A673 (cell line): ENCODE results near the gene MAGI1. TPM values are rescaled to one million over a fixed set of nuclear protein-coding genes. Genes with fewer than 3 reads are reported as not detected.

Experiments
- BruUV-seq: library from RNA; stranded (reverse); fragments of 400-500 nt; replicated peaks from 2 replicates; lab custom pipeline; 2021; lab: Mats Ljungman, UMichigan
- CTCF ChIA-PET: fragments of 300-600 bp; sonication (Branson Sonifier 250); formaldehyde crosslinking; loops from one replicate; lab custom pipeline; 2022; ENCODE audit warnings: antibody characterized with exemption; lab: Charles Lee
- POLR2A ChIA-PET: fragments of 300-600 bp; sonication (Branson Sonifier 250); formaldehyde crosslinking; loops from one replicate; lab custom pipeline; 2022; ENCODE audit warnings: antibody characterized with exemption; ENCODE audit not compliant: low non-redundant PET; lab: Charles Lee
- DNase-seq: peaks from one replicate; pipeline ENCODE4 v3.0.0-alpha.2; 2015; ENCODE audit warnings: low spot score
- H3K27ac ChIP-seq: fragments of 200-600 bp; sonication (generic); 2 replicates; pipeline ENCODE4 v1.5.1; 2016; ENCODE audit warnings: mixed run types, low read depth, mild to moderate bottlenecking, mixed read lengths, antibody characterized with exemption, low read length; ENCODE audit not compliant: poor library complexity, severe bottlenecking
- H3K27me3 ChIP-seq: fragments of 200-600 bp; sonication (generic); replicated peaks from 2 replicates; pipeline ENCODE4 v1.6.1; 2017; ENCODE audit warnings: mixed run types, low read depth, mild to moderate bottlenecking, mixed read lengths, antibody characterized with exemption, low read length; ENCODE audit not compliant: insufficient read depth, poor library complexity
- H3K36me3 ChIP-seq: fragments of 200-600 bp; sonication (generic); 2 replicates; pipeline ENCODE4 v1.6.1; 2016; ENCODE audit warnings: mixed run types, mild to moderate bottlenecking, mixed read lengths, antibody characterized with exemption, low read length; ENCODE audit not compliant: insufficient read depth, poor library complexity, severe bottlenecking
- H3K4me1 ChIP-seq: fragments of 200-600 bp; sonication (generic); 2 replicates; pipeline ENCODE4 v1.6.1; 2017; ENCODE audit warnings: mixed run types, mild to moderate bottlenecking, mixed read lengths, antibody characterized with exemption, low read length; ENCODE audit not compliant: insufficient read depth, poor library complexity, severe bottlenecking
- H3K4me3 ChIP-seq: fragments of 200-600 bp; sonication (generic); 2 replicates; pipeline ENCODE4 v1.5.1; 2016; ENCODE audit warnings: low read depth, mixed run types, mild to moderate bottlenecking, mixed read lengths, low read length; ENCODE audit not compliant: poor library complexity, severe bottlenecking
- H3K9me3 ChIP-seq: fragments of 200-600 bp; sonication (generic); 2 replicates; pipeline ENCODE4 v1.6.1; 2016; ENCODE audit warnings: mixed run types, low read depth, mild to moderate bottlenecking, mixed read lengths, antibody characterized with exemption, low read length; ENCODE audit not compliant: poor library complexity, severe bottlenecking
- EZH2 ChIP-seq: fragments of 200-600 bp; sonication (generic); IDR thresholded peaks from 2 replicates; pipeline ENCODE4 v1.6.1; 2017; ENCODE audit warnings: borderline replicate concordance, low read depth, mild to moderate bottlenecking, mixed read lengths, antibody characterized with exemption, low read length; ENCODE audit not compliant: poor library complexity, severe bottlenecking
- intact Hi-C: fragments of 100-400 bp; cut with micrococcal nuclease; formaldehyde crosslinking; loops from one replicate; pipeline ENCODE4 v1.10.0; 2022; ENCODE audit not compliant: unreplicated experiment
- total RNA-seq: library from RNA; stranded (reverse); gene quantifications from 2 replicates; pipeline ENCODE4 v1.2.3, GENCODE V29; 2021
- TF ChIP-seq, protein P1 (sequence below): fragments of 300-800, 200-600 bp; sonication (generic); conservative IDR thresholded peaks from 2 replicates; pipeline ENCODE4 v1.5.1; 2017; ENCODE audit warnings: low read depth, mild to moderate bottlenecking, antibody characterized with exemption, low read length, moderate library complexity, mixed read lengths

The MAGI1 gene
- total RNA-seq, 1 experiment from 2014 or later: 30.5 TPM

DNA sequence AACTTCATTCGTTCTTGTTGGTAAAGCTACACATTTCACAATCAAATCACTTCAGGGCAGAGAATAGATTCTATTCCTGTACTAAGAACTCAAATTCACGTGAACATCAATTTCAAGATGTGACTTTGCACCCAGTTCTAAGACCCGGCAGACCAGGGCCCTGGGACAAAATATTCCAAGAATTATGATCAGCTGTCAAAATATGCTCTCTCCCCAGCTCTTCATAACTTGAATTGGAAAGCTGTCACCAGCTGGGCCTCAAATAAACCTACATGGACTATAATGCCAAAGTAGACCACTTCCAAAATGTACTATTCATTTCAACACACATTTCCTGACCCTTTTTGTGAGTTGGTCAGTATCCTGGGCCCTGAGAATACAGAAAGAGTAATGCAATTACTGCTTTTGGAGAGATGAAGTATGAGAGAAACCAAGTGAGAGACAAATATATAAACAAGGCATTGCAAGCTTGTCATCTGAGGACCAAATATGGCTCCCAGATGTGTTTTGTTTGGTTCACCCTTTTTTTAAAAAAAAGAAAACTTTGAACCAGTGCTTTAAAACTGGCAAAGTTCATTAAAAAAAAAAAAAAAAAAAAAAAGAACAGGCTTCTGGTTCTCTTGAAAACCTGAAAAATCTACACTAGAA, 14.9 kb downstream of the MAGI1 start:
- H3K27ac ChIP-seq: no peak overlapping the region
- DNase-seq: no peak
- CTCF ChIA-PET: no interaction called here
- peaks cover 14% of the 10 kb centered on the region for H3K4me1 ChIP-seq
- H3K27me3 ChIP-seq: no peaks in the 10 kb centered on the region
- H3K9me3 ChIP-seq: no peaks in the 10 kb centered on the region
- TF ChIP-seq, protein P1, sequence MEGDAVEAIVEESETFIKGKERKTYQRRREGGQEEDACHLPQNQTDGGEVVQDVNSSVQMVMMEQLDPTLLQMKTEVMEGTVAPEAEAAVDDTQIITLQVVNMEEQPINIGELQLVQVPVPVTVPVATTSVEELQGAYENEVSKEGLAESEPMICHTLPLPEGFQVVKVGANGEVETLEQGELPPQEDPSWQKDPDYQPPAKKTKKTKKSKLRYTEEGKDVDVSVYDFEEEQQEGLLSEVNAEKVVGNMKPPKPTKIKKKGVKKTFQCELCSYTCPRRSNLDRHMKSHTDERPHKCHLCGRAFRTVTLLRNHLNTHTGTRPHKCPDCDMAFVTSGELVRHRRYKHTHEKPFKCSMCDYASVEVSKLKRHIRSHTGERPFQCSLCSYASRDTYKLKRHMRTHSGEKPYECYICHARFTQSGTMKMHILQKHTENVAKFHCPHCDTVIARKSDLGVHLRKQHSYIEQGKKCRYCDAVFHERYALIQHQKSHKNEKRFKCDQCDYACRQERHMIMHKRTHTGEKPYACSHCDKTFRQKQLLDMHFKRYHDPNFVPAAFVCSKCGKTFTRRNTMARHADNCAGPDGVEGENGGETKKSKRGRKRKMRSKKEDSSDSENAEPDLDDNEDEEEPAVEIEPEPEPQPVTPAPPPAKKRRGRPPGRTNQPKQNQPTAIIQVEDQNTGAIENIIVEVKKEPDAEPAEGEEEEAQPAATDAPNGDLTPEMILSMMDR: no peak
- TF ChIP-seq EZH2: no peak
- no TSS peak for BruUV-seq
- POLR2A ChIA-PET: no interaction called here
- no peak overlapping the region for H3K4me3 ChIP-seq
- H3K36me3 ChIP-seq: no peaks in the 10 kb centered on the region
- intact Hi-C loops: no loop called here

- H3K36me3 ChIP-seq: no peaks in the 10 kb centered on the region
- no peak overlapping the region for H3K27ac ChIP-seq
- intact Hi-C loops: no loop called here
- H3K27me3 ChIP-seq: no peaks in the 10 kb centered on the region
- POLR2A ChIA-PET: no interaction called here
- no peaks in the 10 kb centered on the region for H3K9me3 ChIP-seq
- peaks cover 14% of the 10 kb centered on the region for H3K4me1 ChIP-seq
- TF ChIP-seq EZH2: no peak
- TF ChIP-seq, protein P1: no peak
- no peak for DNase-seq
- no TSS peak for BruUV-seq
- no peak overlapping the region for H3K4me3 ChIP-seq
- CTCF ChIA-PET: no interaction called here
These were observed 15.5 kb downstream of the MAGI1 start for GRCh38 chr3:66023229-66023628.

GRCh38 chr3:66021731-66022131, 17.0 kb downstream of the MAGI1 start:
- ChIA-PET POLR2A (no interaction called here), CTCF (interaction anchor here (0.6 kb wide), 1 partner anchor 117 kb away, joined by 4 read pairs; no protein-coding TSS in a partner anchor)
- BruUV-seq: no TSS peak
- H3K4me1 ChIP-seq: peaks cover 14% of the 10 kb centered on the region
- no peaks in the 10 kb centered on the region for H3K9me3 ChIP-seq
- H3K27me3 ChIP-seq: no peaks in the 10 kb centered on the region
- intact Hi-C loops: no loop called here
- no peak for TF ChIP-seq EZH2
- TF ChIP-seq, protein P1: no peak
- no peak overlapping the region for H3K4me3 ChIP-seq
- DNase-seq: no peak
- no peak overlapping the region for H3K27ac ChIP-seq
- no peaks in the 10 kb centered on the region for H3K36me3 ChIP-seq
